NCI-H510A treated with DMSO at 0.1 percent for 48 hours (cell line): ENCODE results near the gene CDC14A.
"Not testable (repeated sequence)": the region's sequence is repeated elsewhere in the genome, so short reads cannot be mapped to it uniquely, and the experiment has no call there.

Experiments
- DNase-seq: peaks from one replicate; lab custom pipeline; 2025; lab: John Stamatoyannopoulos, UW

CDC14A gene

GRCh38 chr1:100332331-100332730 is 20.0 kb upstream of the CDC14A start:
- no peak for DNase-seq

- no peak for DNase-seq
These were observed 16.9 kb upstream of the CDC14A start for GRCh38 chr1:100335436-100335835.

- not testable (repeated sequence) for DNase-seq
These were observed 14.4 kb upstream of the CDC14A start for GRCh38 chr1:100337878-100338277.

GRCh38 chr1:100339735-100340134 is 12.6 kb upstream of the CDC14A start:
- not testable (repeated sequence) for DNase-seq

- DNase-seq = no peak
These were observed 11.8 kb upstream of the CDC14A start for GRCh38 chr1:100340494-100340893.

GRCh38 chr1:100342348-100342747 is 10.0 kb upstream of the CDC14A start:
- no peak for DNase-seq

- no peak for DNase-seq
These were observed 8.4 kb upstream of the CDC14A start for GRCh38 chr1:100343897-100344296.

GRCh38 chr1:100344774-100345173 is 7.5 kb upstream of the CDC14A start:
- no peak for DNase-seq

- no peak for DNase-seq
These were observed 5.9 kb upstream of the CDC14A start for GRCh38 chr1:100346387-100346786.

GRCh38 chr1:100347009-100347966 is 5.0 kb upstream of the CDC14A start:
- no peak for DNase-seq

GRCh38 chr1:100348549-100349144 is 3.7 kb upstream of the CDC14A start:
- DNase-seq = no peak

GRCh38 chr1:100349246-100349645 is 3.1 kb upstream of the CDC14A start:
- no peak for DNase-seq

- DNase-seq = no peak
These were observed 1.6 kb upstream of the CDC14A start for GRCh38 chr1:100350787-100351094.

- DNase-seq = peak; percentile 95
These were observed 1.0 kb upstream of the CDC14A start for GRCh38 chr1:100351095-100351887.

GRCh38 chr1:100353071-100353801 is 930 bp downstream of the CDC14A start:
- no peak for DNase-seq

- peak; percentile 44 for DNase-seq
These were observed 1.7 kb downstream of the CDC14A start for GRCh38 chr1:100353988-100354387.

- peak; percentile 89 for DNase-seq
These were observed 2.7 kb downstream of the CDC14A start for GRCh38 chr1:100354971-100355394.

- DNase-seq = no peak
These were observed 5.9 kb downstream of the CDC14A start for GRCh38 chr1:100358210-100358609.

GRCh38 chr1:100359139-100359538 is 6.8 kb downstream of the CDC14A start:
- DNase-seq = no peak

- no peak for DNase-seq
These were observed 8.6 kb downstream of the CDC14A start for GRCh38 chr1:100360790-100361510.

GRCh38 chr1:100361511-100362089 is 9.3 kb downstream of the CDC14A start:
- DNase-seq = no peak
